Left lung (tissue), 10 donors: ENCODE results near the gene BRSK2. TPM values are rescaled to one million over a fixed set of nuclear protein-coding genes. Genes with fewer than 3 reads are reported as not detected.

ENCODE experiments used
- ATAC-seq: fragments of 200-7000 bp; cut with Tn5 transposase; one replicate; pipeline ENCODE4 v1.9.1; 2020; ENCODE audit warnings: moderate library complexity
- DNase-seq, 4 donors: peaks; one replicate each; pipeline ENCODE4 v3.0.0-alpha.2; 2013 to 2020
- H3K27ac ChIP-seq, 2 donors: fragments of 200-600 bp; sonication (generic) in 1 of 2; one replicate each; pipeline versions ENCODE4 v1.5.0 to v1.8.0; 2020 to 2021
- H3K27me3 ChIP-seq, 2 donors: fragments of 200-600 bp; sonication (generic) in 1 of 2; one replicate each; pipeline versions ENCODE4 v1.5.0 to v1.8.0; 2020 to 2021
- H3K36me3 ChIP-seq, 2 donors: fragments of 200-600 bp; sonication (generic) in 1 of 2; one replicate each; pipeline versions ENCODE4 v1.5.0 to v1.8.0; 2020 to 2021
- H3K4me1 ChIP-seq, 2 donors: fragments of 200-600 bp; one replicate each; pipeline ENCODE4 v1.8.0; 2021
- H3K4me3 ChIP-seq, 2 donors: fragments of 200-600 bp; sonication (generic) in 1 of 2; one replicate each; pipeline versions ENCODE4 v1.5.0 to v1.8.0; 2020 to 2021; ENCODE audit warnings: mild to moderate bottlenecking in 1 of 2
- H3K9me3 ChIP-seq, 2 donors: fragments of 200-600 bp; sonication (generic) in 1 of 2; one replicate each; pipeline versions ENCODE4 v1.5.0 to v1.8.0; 2020 to 2021
- intact Hi-C, 2 donors: fragments of 100-400 bp; cut with DNase I; formaldehyde crosslinking; loops; one replicate each; pipeline versions ENCODE4 v1.11.2 to v1.14.2; 2022
- polyA plus RNA-seq, 6 donors: library from polyadenylated mRNA; unstranded; fragments of 120-200 nt; gene quantifications; one replicate each; pipeline ENCODE4 v1.2.1, GENCODE V29; 2013; ENCODE audit not compliant: insufficient read length in 6 of 6
- total RNA-seq, 2 donors: library from RNA; stranded (reverse); fragmentation: NEBNext Ultra II Directional; extraction: Animal tissue kit (Norgen Biotek cat#: 25700); gene quantifications; one replicate each; pipeline ENCODE4 v1.2.1, GENCODE V29; 2021
- TF ChIP-seq, protein P1 (sequence below), 2 donors: fragments of 200-600 bp; sonication (generic) in 1 of 2; IDR thresholded peaks; one replicate each; pipeline versions ENCODE4 v1.5.0 to v1.8.0; 2021; ENCODE audit warnings: antibody characterized with exemption in 2 of 2
- donor health status: DM: no; HTN: yes; CAD: no.
- donor health status: DM: no; HTN: no; CAD: no.

The BRSK2 gene
- total and polyA plus RNA-seq, 8 donors, result 0.13 to 1.1 (median 0.69) TPM

DNA sequence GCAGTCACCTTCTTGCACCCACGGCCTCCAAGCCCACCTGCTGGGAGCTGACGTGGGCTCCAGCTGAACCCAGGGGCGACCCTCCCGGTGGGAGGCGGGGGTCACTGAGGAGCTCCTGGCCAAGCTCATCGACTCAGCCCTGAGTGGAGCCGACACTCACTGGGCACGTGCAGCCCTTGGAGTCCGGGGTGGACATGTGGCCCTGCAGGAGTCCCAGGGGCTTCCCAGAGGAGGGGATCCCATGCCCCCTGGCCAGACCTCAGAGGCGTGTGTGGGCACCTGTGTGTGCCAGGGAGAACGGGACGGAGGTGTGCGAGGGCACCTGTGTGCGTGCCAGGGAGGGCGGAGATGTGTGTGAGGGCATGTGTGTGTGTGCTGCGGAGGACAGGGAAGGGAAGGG lies 20.8 kb upstream of the BRSK2 start:
- intact Hi-C loops, result no loop called here
- Histone ChIP-seq H3K9me3 (peaks cover 0 to 25% of the 10 kb centered on the region in 2 donors), H3K36me3 (no peaks in the 10 kb centered on the region), H3K27me3 (peaks cover 0 to 48% of the 10 kb centered on the region in 2 donors), H3K27ac (no peak overlapping the region), H3K4me1 (no peaks in the 10 kb centered on the region), H3K4me3 (no peak overlapping the region)
- peak in 1 of 4 donors; percentile 54 for DNase-seq
- ATAC-seq, result no peak
- TF ChIP-seq, protein P1, sequence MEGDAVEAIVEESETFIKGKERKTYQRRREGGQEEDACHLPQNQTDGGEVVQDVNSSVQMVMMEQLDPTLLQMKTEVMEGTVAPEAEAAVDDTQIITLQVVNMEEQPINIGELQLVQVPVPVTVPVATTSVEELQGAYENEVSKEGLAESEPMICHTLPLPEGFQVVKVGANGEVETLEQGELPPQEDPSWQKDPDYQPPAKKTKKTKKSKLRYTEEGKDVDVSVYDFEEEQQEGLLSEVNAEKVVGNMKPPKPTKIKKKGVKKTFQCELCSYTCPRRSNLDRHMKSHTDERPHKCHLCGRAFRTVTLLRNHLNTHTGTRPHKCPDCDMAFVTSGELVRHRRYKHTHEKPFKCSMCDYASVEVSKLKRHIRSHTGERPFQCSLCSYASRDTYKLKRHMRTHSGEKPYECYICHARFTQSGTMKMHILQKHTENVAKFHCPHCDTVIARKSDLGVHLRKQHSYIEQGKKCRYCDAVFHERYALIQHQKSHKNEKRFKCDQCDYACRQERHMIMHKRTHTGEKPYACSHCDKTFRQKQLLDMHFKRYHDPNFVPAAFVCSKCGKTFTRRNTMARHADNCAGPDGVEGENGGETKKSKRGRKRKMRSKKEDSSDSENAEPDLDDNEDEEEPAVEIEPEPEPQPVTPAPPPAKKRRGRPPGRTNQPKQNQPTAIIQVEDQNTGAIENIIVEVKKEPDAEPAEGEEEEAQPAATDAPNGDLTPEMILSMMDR (IDR thresholded peaks at IDR 0.05), result no peak

DNA sequence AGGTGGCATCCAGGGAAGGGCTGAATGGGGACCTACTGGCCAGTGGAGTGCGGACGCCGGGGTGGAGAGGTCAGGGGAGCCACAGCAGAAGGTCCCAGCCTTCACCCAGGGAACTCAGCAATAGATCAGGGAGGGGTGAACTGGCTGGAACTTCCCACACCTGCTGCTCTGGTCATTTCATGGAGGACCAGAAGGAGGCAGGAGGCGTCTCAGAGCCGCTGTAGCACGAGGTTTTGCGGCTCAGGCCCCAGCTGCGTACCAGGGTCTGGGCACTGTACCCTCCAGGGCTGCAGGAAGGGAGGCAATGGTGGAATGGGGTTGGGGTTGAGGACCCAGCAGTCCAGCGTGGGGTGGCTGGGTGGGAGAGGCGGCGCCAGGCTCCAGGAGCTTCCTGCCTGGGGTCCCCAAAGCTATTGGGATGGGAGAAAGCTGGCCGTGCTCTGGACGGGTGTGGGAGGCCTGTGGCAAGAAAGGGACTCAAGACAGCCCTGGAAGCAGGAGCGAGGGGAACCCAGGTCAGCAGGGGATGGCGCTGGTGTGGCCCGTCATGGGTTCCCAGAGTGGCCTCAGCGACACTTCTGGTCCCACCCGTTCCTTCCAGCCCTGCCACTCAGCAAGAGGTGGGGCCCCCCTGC lies 20.2 kb upstream of the BRSK2 start:
- ATAC-seq (no peak), DNase-seq (peak in 1 of 4 donors; percentile 61)
- no peak overlapping the region for H3K4me3 ChIP-seq
- H3K9me3 ChIP-seq, result peaks cover 0 to 24% of the 10 kb centered on the region in 2 donors
- no peaks in the 10 kb centered on the region for H3K36me3 ChIP-seq
- no peak overlapping the region for H3K27ac ChIP-seq
- H3K27me3 ChIP-seq, result peaks cover 0 to 52% of the 10 kb centered on the region in 2 donors
- TF ChIP-seq, protein P1 (IDR thresholded peaks at IDR 0.05), result no peak
- no peaks in the 10 kb centered on the region for H3K4me1 ChIP-seq
- intact Hi-C loops, result no loop called here

- ATAC-seq, result no peak
- intact Hi-C loops, result no loop called here
- TF ChIP-seq, protein P1 (IDR thresholded peaks at IDR 0.05), result no peak
Measured at GRCh38 chr11:1370186-1371025, 19.3 kb upstream of the BRSK2 start.

GRCh38 chr11:1371026-1371325 lies 18.8 kb upstream of the BRSK2 start:
- no peak overlapping the region for H3K4me3 ChIP-seq
- peaks cover 0 to 67% of the 10 kb centered on the region in 2 donors for H3K27me3 ChIP-seq
- H3K9me3 ChIP-seq, result peaks cover 0 to 12% of the 10 kb centered on the region in 2 donors
- intact Hi-C loops, result no loop called here
- no peaks in the 10 kb centered on the region for H3K4me1 ChIP-seq
- TF ChIP-seq, protein P1 (IDR thresholded peaks at IDR 0.05), result no peak
- DNase-seq (no peak), ATAC-seq (no peak)
- H3K36me3 ChIP-seq, result no peaks in the 10 kb centered on the region
- H3K27ac ChIP-seq, result no peak overlapping the region

More at GRCh38 chr11:1370186-1371025, 19.3 kb upstream of the BRSK2 start:
- peak in 1 of 4 donors; percentile 74 for DNase-seq
- Histone ChIP-seq H3K9me3 (peaks cover 0 to 16% of the 10 kb centered on the region in 2 donors), H3K4me3 (no peak overlapping the region), H3K27ac (no peak overlapping the region), H3K27me3 (peaks cover 0 to 61% of the 10 kb centered on the region in 2 donors), H3K4me1 (no peaks in the 10 kb centered on the region), H3K36me3 (no peaks in the 10 kb centered on the region)

DNA sequence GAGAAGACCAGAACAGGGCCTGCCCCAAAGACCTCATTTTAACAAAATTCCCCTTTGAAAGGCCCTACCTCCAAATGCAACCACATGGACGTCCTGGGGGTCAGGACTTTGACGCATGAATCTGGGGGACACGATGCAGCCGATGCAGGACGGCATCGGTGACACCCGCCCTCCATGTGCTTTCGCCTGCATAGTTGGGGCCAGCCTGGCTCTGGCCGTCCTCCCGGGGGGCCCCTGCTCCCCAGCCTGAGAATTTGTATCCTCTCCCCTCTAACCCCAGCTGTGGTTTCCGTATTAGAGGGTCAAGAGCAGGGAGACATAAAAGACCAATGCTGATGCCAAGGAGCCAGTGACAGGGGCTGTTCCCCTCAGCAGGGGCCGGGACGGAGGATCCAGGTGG lies 18.4 kb upstream of the BRSK2 start:
- ATAC-seq (no peak), DNase-seq (no peak)
- TF ChIP-seq, protein P1 (IDR thresholded peaks at IDR 0.05), result no peak
- Histone ChIP-seq H3K27me3 (peaks cover 0 to 70% of the 10 kb centered on the region in 2 donors), H3K9me3 (peaks cover 0 to 9% of the 10 kb centered on the region in 2 donors), H3K27ac (no peak overlapping the region), H3K36me3 (no peaks in the 10 kb centered on the region), H3K4me1 (no peaks in the 10 kb centered on the region), H3K4me3 (no peak overlapping the region)
- intact Hi-C loops, result no loop called here
